Mesenchymal stem cell (in vitro differentiated cells and primary cell): ENCODE measurements around the gene CCS.

Source experiments
- DNase-seq: peaks from one replicate; pipeline ENCODE4 v3.0.0-alpha.2; 2013
- H2AFZ ChIP-seq: one replicate; pipeline ENCODE4 v1.6.1; 2013; ENCODE audit warnings: low read depth, mild to moderate bottlenecking, control low read depth, inconsistent platforms, low read length, moderate library complexity
- H2AK5ac ChIP-seq: 2 replicates; pipeline ENCODE4 v1.6.1; 2013; ENCODE audit warnings: low read length, moderate library complexity, mild to moderate bottlenecking, inconsistent platforms; ENCODE audit not compliant: severe bottlenecking
- H2BK120ac ChIP-seq: one replicate; pipeline ENCODE4 v1.6.1; 2013; ENCODE audit warnings: low read depth, mild to moderate bottlenecking, inconsistent platforms, low read length, moderate library complexity
- H2BK12ac ChIP-seq, 2 experiments: one replicate each; pipeline ENCODE4 v1.6.1; 2013; ENCODE audit warnings: inconsistent platforms in 2 of 2, low read length in 2 of 2, mild to moderate bottlenecking in 2 of 2, moderate library complexity in 2 of 2, control low read depth in 1 of 2
- H2BK15ac ChIP-seq: one replicate; pipeline ENCODE4 v1.6.1; 2013; ENCODE audit warnings: mild to moderate bottlenecking, low read depth, inconsistent platforms; ENCODE audit not compliant: poor library complexity, severe bottlenecking
- H2BK5ac ChIP-seq: 2 replicates; pipeline ENCODE4 v1.6.1; 2013; ENCODE audit warnings: low read depth, mild to moderate bottlenecking, low read length, control low read depth, inconsistent platforms; ENCODE audit not compliant: poor library complexity, severe bottlenecking
- H3K14ac ChIP-seq, 2 experiments: one replicate each; pipeline ENCODE4 v1.6.1; 2013; ENCODE audit warnings: inconsistent platforms in 2 of 2, low read length in 2 of 2, control low read depth in 1 of 2, mild to moderate bottlenecking in 1 of 2, moderate library complexity in 1 of 2
- H3K18ac ChIP-seq, 2 experiments: one replicate each; pipeline ENCODE4 v1.6.1; 2013; ENCODE audit warnings: inconsistent platforms in 2 of 2, low read length in 2 of 2, control low read depth in 1 of 2, low read depth in 1 of 2, mild to moderate bottlenecking in 1 of 2
- H3K23ac ChIP-seq, 2 experiments: one replicate each; pipeline ENCODE4 v1.6.1; 2013; ENCODE audit warnings: inconsistent platforms in 2 of 2, low read length in 2 of 2, mild to moderate bottlenecking in 2 of 2, moderate library complexity in 2 of 2, control low read depth in 1 of 2
- H3K27ac ChIP-seq: 2 replicates; pipeline ENCODE4 v1.5.1; 2013; ENCODE audit warnings: mild to moderate bottlenecking, moderate library complexity, low read length, control low read depth, inconsistent platforms; ENCODE audit not compliant: poor library complexity, severe bottlenecking
- H3K27me3 ChIP-seq, 2 experiments: 2 replicates each; pipeline versions ENCODE4 v1.6.1 to v1.7.0; 2013; ENCODE audit warnings: low read length in 2 of 2, mild to moderate bottlenecking in 2 of 2, moderate library complexity in 2 of 2, control low read depth in 1 of 2, inconsistent platforms in 1 of 2; ENCODE audit not compliant: control insufficient read depth in 1 of 2, insufficient read depth in 1 of 2
- H3K36me3 ChIP-seq, 2 experiments: 2 replicates each; pipeline versions ENCODE4 v1.6.1 to v1.7.0; 2013; ENCODE audit warnings: low read length in 2 of 2, control low read depth in 1 of 2, inconsistent platforms in 1 of 2, low read depth in 1 of 2, mild to moderate bottlenecking in 1 of 2; ENCODE audit not compliant: insufficient read depth in 2 of 2, control insufficient read depth in 1 of 2
- H3K4ac ChIP-seq, 2 experiments: one replicate each; pipeline ENCODE4 v1.6.1; 2013; ENCODE audit warnings: inconsistent platforms in 2 of 2, low read length in 2 of 2, mild to moderate bottlenecking in 2 of 2, moderate library complexity in 2 of 2, control low read depth in 1 of 2, low read depth in 1 of 2
- H3K4me1 ChIP-seq: 2 replicates; pipeline ENCODE4 v1.6.1; 2013; ENCODE audit warnings: low read depth, low read length, control low read depth; ENCODE audit not compliant: control insufficient read depth, insufficient read depth
- H3K4me2 ChIP-seq: 2 replicates; pipeline ENCODE4 v1.6.1; 2013; ENCODE audit warnings: low read length, mild to moderate bottlenecking, inconsistent platforms; ENCODE audit not compliant: poor library complexity, severe bottlenecking
- H3K4me3 ChIP-seq, 2 experiments: 2 replicates each; pipeline versions ENCODE4 v1.5.1 to v1.7.0; 2013; ENCODE audit warnings: low read length in 2 of 2, mild to moderate bottlenecking in 2 of 2, control low read depth in 1 of 2, low read depth in 1 of 2; ENCODE audit not compliant: insufficient read depth in 1 of 2
- H3K79me1 ChIP-seq: replicated peaks from 2 replicates; pipeline ENCODE4 v1.6.1; 2013; ENCODE audit warnings: mild to moderate bottlenecking, control low read depth, low read length, inconsistent platforms; ENCODE audit not compliant: poor library complexity, severe bottlenecking
- H3K9ac ChIP-seq: 2 replicates; pipeline ENCODE4 v1.7.0; 2013; ENCODE audit warnings: mild to moderate bottlenecking, low read length, moderate library complexity
- H3K9me3 ChIP-seq: 2 replicates; pipeline ENCODE4 v1.7.0; 2013; ENCODE audit warnings: mild to moderate bottlenecking, low read length; ENCODE audit not compliant: control insufficient read depth
- H4K8ac ChIP-seq: one replicate; pipeline ENCODE4 v1.6.1; 2013; ENCODE audit warnings: inconsistent platforms, mild to moderate bottlenecking, low read length, moderate library complexity
- H4K91ac ChIP-seq: one replicate; pipeline ENCODE4 v1.6.1; 2013; ENCODE audit warnings: mild to moderate bottlenecking, low read length, inconsistent platforms
- WGBS: methylation state at CpG from one replicate; pipeline ENCODE4 v1.1.7; 2013; ENCODE audit warnings: mixed read lengths; 5-methylcytosine and 5-hydroxymethylcytosine counted together

Gene CCS

GRCh38 chr11:66562275-66562674 is 30.7 kb upstream of the CCS start:
- H2BK5ac ChIP-seq: no peak overlapping the region
- H3K4me1 ChIP-seq: no peaks in the 10 kb centered on the region
- no peak overlapping the region for H4K91ac ChIP-seq
- H2AK5ac ChIP-seq: no peak overlapping the region
- H3K18ac ChIP-seq: no peak overlapping the region
- H3K4ac ChIP-seq: no peak overlapping the region
- H3K36me3 ChIP-seq: peaks cover 0 to 17% of the 10 kb centered on the region in 2 experiments
- WGBS: 83% methylated on average over 2 of the region's 2 CpGs
- H2BK12ac ChIP-seq: no peak overlapping the region
- DNase-seq: no peak
- H2AFZ ChIP-seq: no peak overlapping the region
- no peak overlapping the region for H2BK15ac ChIP-seq
- H3K27me3 ChIP-seq: peaks cover 17 to 25% of the 10 kb centered on the region in 2 experiments
- H2BK120ac ChIP-seq: no peak overlapping the region
- H3K9ac ChIP-seq: no peak overlapping the region
- H3K79me1 ChIP-seq: no peaks in the 10 kb centered on the region
- no peak overlapping the region for H4K8ac ChIP-seq
- no peaks in the 10 kb centered on the region for H3K9me3 ChIP-seq
- H3K14ac ChIP-seq: no peak overlapping the region
- no peak overlapping the region for H3K27ac ChIP-seq
- H3K4me2 ChIP-seq: no peak overlapping the region
- no peak overlapping the region for H3K23ac ChIP-seq
- no peak overlapping the region for H3K4me3 ChIP-seq

GRCh38 chr11:66562907-66563583 is 29.9 kb upstream of the CCS start:
- no peak overlapping the region for H3K18ac ChIP-seq
- DNase-seq: no peak

GRCh38 chr11:66563832-66564231 is 29.2 kb upstream of the CCS start:
- Histone ChIP-seq H2BK12ac (no peak overlapping the region), H3K9ac (no peak overlapping the region), H3K4me3 (no peak overlapping the region), H3K4me2 (no peak overlapping the region), H3K79me1 (no peaks in the 10 kb centered on the region), H2BK15ac (no peak overlapping the region), H3K14ac (no peak overlapping the region), H3K27me3 (peaks cover 10 to 11% of the 10 kb centered on the region in 2 experiments), H3K18ac (no peak overlapping the region), H3K4ac (no peak overlapping the region), H3K36me3 (peaks cover 0 to 17% of the 10 kb centered on the region in 2 experiments), H2BK120ac (no peak overlapping the region), H2BK5ac (no peak overlapping the region), H2AK5ac (no peak overlapping the region), H4K8ac (no peak overlapping the region), H3K23ac (no peak overlapping the region), H2AFZ (no peak overlapping the region), H3K27ac (no peak overlapping the region), H4K91ac (no peak overlapping the region), H3K4me1 (no peaks in the 10 kb centered on the region), H3K9me3 (no peaks in the 10 kb centered on the region)
- DNase-seq: no peak
- WGBS: 94% methylated on average over 9 of the region's 10 CpGs

More at GRCh38 chr11:66562907-66563583, 29.9 kb upstream of the CCS start:
- Histone ChIP-seq H2BK120ac (no peak overlapping the region), H3K9me3 (no peaks in the 10 kb centered on the region), H3K4me1 (no peaks in the 10 kb centered on the region), H2BK12ac (no peak overlapping the region), H3K4ac (no peak overlapping the region), H3K9ac (no peak overlapping the region), H3K14ac (no peak overlapping the region), H4K8ac (no peak overlapping the region), H3K23ac (no peak overlapping the region), H2BK15ac (no peak overlapping the region), H4K91ac (no peak overlapping the region), H2BK5ac (no peak overlapping the region), H3K4me2 (no peak overlapping the region), H2AFZ (no peak overlapping the region), H3K27ac (no peak overlapping the region), H3K36me3 (peaks cover 0 to 17% of the 10 kb centered on the region in 2 experiments), H3K4me3 (no peak overlapping the region), H3K79me1 (no peaks in the 10 kb centered on the region), H3K27me3 (peaks cover 11 to 18% of the 10 kb centered on the region in 2 experiments), H2AK5ac (no peak overlapping the region)
- WGBS: 90% methylated on average over 17 of the region's 20 CpGs

- H2BK120ac ChIP-seq: no peak overlapping the region
- no peak overlapping the region for H3K4me3 ChIP-seq
- no peak overlapping the region for H4K8ac ChIP-seq
- H2BK12ac ChIP-seq: no peak overlapping the region
- no peak overlapping the region for H3K18ac ChIP-seq
- H3K27me3 ChIP-seq: peaks cover 8 to 11% of the 10 kb centered on the region in 2 experiments
- peaks cover 0 to 17% of the 10 kb centered on the region in 2 experiments for H3K36me3 ChIP-seq
- no peak overlapping the region for H4K91ac ChIP-seq
- no peak overlapping the region for H3K27ac ChIP-seq
- H2AFZ ChIP-seq: no peak overlapping the region
- H3K14ac ChIP-seq: no peak overlapping the region
- no peak for DNase-seq
- no peaks in the 10 kb centered on the region for H3K79me1 ChIP-seq
- H2AK5ac ChIP-seq: no peak overlapping the region
- peak overlapping the region in 1 of 2 experiments; percentile 46 for H3K23ac ChIP-seq
- no peak overlapping the region for H3K4me2 ChIP-seq
- no peaks in the 10 kb centered on the region for H3K9me3 ChIP-seq
- no peak overlapping the region for H3K9ac ChIP-seq
- H2BK5ac ChIP-seq: no peak overlapping the region
- H3K4me1 ChIP-seq: no peaks in the 10 kb centered on the region
- no peak overlapping the region for H2BK15ac ChIP-seq
- WGBS: 87% methylated on average over 14 of the region's 14 CpGs
- no peak overlapping the region for H3K4ac ChIP-seq
These were observed 28.4 kb upstream of the CCS start for GRCh38 chr11:66564538-66564937.
